Natural killer cell (primary cell): ENCODE results near the gene TM4SF4. TPM values are rescaled to one million over a fixed set of nuclear protein-coding genes. Genes with fewer than 3 reads are reported as not detected.

Experiments used
- ATAC-seq, 3 donors: fragments of 150-1000 bp in 2 of 3; fragments of 200-7000 bp in 1 of 3; cut with Tn5 transposase; 1 replicate in 1 of 3; 2 replicates in 2 of 3; pipeline ENCODE4 v1.10.0; 2021; ENCODE audit warnings: mild to moderate bottlenecking in 2 of 3, moderate library complexity in 2 of 3
- DNase-seq, 2 donors: peaks; one replicate each; pipeline versions ENCODE4 v3.0.0 to v3.0.0-alpha.2; 2013 to 2021; ENCODE audit warnings: mixed read lengths in 1 of 2
- H3K27ac ChIP-seq: one replicate; pipeline ENCODE4 v1.5.1; 2013; ENCODE audit warnings: mild to moderate bottlenecking, low read length
- H3K27me3 ChIP-seq: one replicate; pipeline ENCODE4 v1.6.1; 2013; ENCODE audit warnings: low read length; ENCODE audit not compliant: control insufficient read depth, insufficient read depth
- H3K36me3 ChIP-seq: one replicate; pipeline ENCODE4 v1.6.1; 2013; ENCODE audit warnings: low read length; ENCODE audit not compliant: control insufficient read depth, insufficient read depth
- H3K4me1 ChIP-seq: one replicate; pipeline ENCODE4 v1.6.1; 2013; ENCODE audit warnings: low read length; ENCODE audit not compliant: control insufficient read depth, insufficient read depth
- H3K4me3 ChIP-seq: one replicate; pipeline ENCODE4 v1.5.1; 2013; ENCODE audit warnings: low read length
- H3K9me3 ChIP-seq: one replicate; pipeline ENCODE4 v1.6.1; 2013; ENCODE audit warnings: low read length; ENCODE audit not compliant: control insufficient read depth, insufficient read depth
- H3K27ac Mint-ChIP-seq, 2 donors: one replicate each; pipeline ENCODE4 v1.8.0; 2022; ENCODE audit warnings: mild to moderate bottlenecking in 2 of 2, mixed read lengths in 2 of 2, moderate library complexity in 1 of 2
- H3K27me3 Mint-ChIP-seq, 2 donors: one replicate each; pipeline ENCODE4 v1.8.0; 2022; ENCODE audit warnings: low read depth in 2 of 2, mixed read lengths in 2 of 2
- H3K36me3 Mint-ChIP-seq: one replicate; pipeline ENCODE4 v1.8.0; 2022; ENCODE audit warnings: mixed read lengths
- H3K4me1 Mint-ChIP-seq, 2 donors: one replicate each; pipeline ENCODE4 v1.8.0; 2022; ENCODE audit warnings: mixed read lengths in 2 of 2
- H3K4me3 Mint-ChIP-seq: one replicate; pipeline ENCODE4 v1.8.0; 2022; ENCODE audit warnings: mild to moderate bottlenecking, moderate library complexity, mixed read lengths
- H3K9me3 Mint-ChIP-seq, 2 donors: one replicate each; pipeline ENCODE4 v1.8.0; 2022; ENCODE audit warnings: mixed read lengths in 2 of 2
- WGBS: methylation state at CpG from one replicate; pipeline ENCODE4 v1.1.7; 2013; ENCODE audit warnings: missing lambda C conversion rate; ENCODE audit not compliant: insufficient coverage; 5-methylcytosine and 5-hydroxymethylcytosine counted together
- intact Hi-C: fragments of 100-400 bp; cut with micrococcal nuclease; formaldehyde crosslinking; loops from one replicate; pipeline ENCODE4 v1.14.2; 2022
- total RNA-seq, 4 donors: library from RNA; stranded (reverse); fragments of 120-200 nt in 1 of 4; gene quantifications; one replicate each; pipeline versions ENCODE4 v1.2.3 to v1.2.4, GENCODE V29; 2013 to 2022
- TF ChIP-seq, protein P1 (sequence below): fragments of 200-600 bp; IDR thresholded peaks from one replicate; pipeline ENCODE4 v1.8.0; 2022; ENCODE audit warnings: antibody characterized with exemption

The TM4SF4 gene
- total RNA-seq, 3 donors from 2014 or later (not counting 1 experiment from before 2014, with no cell fraction given): not detected

GRCh38 chr3:149475451-149476060 is 1.1 kb downstream of the TM4SF4 start:
- TF ChIP-seq, protein P1, sequence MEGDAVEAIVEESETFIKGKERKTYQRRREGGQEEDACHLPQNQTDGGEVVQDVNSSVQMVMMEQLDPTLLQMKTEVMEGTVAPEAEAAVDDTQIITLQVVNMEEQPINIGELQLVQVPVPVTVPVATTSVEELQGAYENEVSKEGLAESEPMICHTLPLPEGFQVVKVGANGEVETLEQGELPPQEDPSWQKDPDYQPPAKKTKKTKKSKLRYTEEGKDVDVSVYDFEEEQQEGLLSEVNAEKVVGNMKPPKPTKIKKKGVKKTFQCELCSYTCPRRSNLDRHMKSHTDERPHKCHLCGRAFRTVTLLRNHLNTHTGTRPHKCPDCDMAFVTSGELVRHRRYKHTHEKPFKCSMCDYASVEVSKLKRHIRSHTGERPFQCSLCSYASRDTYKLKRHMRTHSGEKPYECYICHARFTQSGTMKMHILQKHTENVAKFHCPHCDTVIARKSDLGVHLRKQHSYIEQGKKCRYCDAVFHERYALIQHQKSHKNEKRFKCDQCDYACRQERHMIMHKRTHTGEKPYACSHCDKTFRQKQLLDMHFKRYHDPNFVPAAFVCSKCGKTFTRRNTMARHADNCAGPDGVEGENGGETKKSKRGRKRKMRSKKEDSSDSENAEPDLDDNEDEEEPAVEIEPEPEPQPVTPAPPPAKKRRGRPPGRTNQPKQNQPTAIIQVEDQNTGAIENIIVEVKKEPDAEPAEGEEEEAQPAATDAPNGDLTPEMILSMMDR: no peak
- H3K36me3 Mint-ChIP-seq: no peaks in the 10 kb centered on the region
- ATAC-seq: no peak
- H3K36me3 ChIP-seq: no peaks in the 10 kb centered on the region
- peaks cover 8% of the 10 kb centered on the region for H3K4me1 ChIP-seq
- no peaks in the 10 kb centered on the region for H3K27me3 Mint-ChIP-seq
- H3K27me3 ChIP-seq: no peaks in the 10 kb centered on the region
- WGBS: 89% methylated on average over 6 of the region's 7 CpGs
- H3K27ac ChIP-seq: no peak overlapping the region
- intact Hi-C loops: no loop called here
- no peak overlapping the region for H3K4me3 ChIP-seq
- DNase-seq: no peak
- peaks cover 11 to 15% of the 10 kb centered on the region in 2 donors for H3K4me1 Mint-ChIP-seq
- no peaks in the 10 kb centered on the region for H3K9me3 Mint-ChIP-seq
- no peak overlapping the region for H3K27ac Mint-ChIP-seq
- no peaks in the 10 kb centered on the region for H3K9me3 ChIP-seq
- no peak overlapping the region for H3K4me3 Mint-ChIP-seq

DNA sequence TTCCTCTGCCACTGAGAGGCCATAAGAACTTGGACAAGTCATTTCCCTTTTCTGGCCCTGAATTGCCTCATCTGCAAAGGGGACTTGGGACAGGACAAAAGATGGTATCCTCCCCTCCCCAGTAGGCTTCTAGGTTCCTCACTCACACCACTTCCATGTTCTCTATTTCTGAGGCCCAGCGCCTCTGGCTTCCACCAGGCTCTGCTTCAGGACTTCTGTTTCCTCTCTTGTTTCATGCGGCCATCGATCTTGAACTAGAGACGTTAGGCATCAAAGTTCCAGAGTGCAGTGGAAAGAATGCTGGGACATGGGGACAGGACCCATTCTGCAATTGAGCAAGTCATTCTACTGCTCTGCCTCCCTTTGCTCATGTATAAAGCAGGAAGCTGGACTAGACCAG is 1.7 kb downstream of the TM4SF4 start:
- DNase-seq (no peak), ATAC-seq (no peak)
- Histone ChIP-seq H3K4me3 (no peak overlapping the region), H3K27me3 (no peaks in the 10 kb centered on the region), H3K27ac (no peak overlapping the region), H3K9me3 (no peaks in the 10 kb centered on the region), H3K36me3 (no peaks in the 10 kb centered on the region), H3K4me1 (peaks cover 8% of the 10 kb centered on the region)
- Mint-ChIP-seq H3K4me1 (peaks cover 11 to 15% of the 10 kb centered on the region in 2 donors), H3K27me3 (no peaks in the 10 kb centered on the region), H3K9me3 (no peaks in the 10 kb centered on the region), H3K27ac (no peak overlapping the region), H3K36me3 (no peaks in the 10 kb centered on the region), H3K4me3 (no peak overlapping the region)
- intact Hi-C loops: no loop called here
- 90% methylated on average over 4 of the region's 4 CpGs for WGBS
- TF ChIP-seq, protein P1: no peak

- Histone ChIP-seq H3K36me3 (no peaks in the 10 kb centered on the region), H3K9me3 (no peaks in the 10 kb centered on the region), H3K27ac (no peak overlapping the region), H3K27me3 (no peaks in the 10 kb centered on the region), H3K4me3 (no peak overlapping the region), H3K4me1 (peaks cover 8% of the 10 kb centered on the region)
- Mint-ChIP-seq H3K4me1 (peaks cover 0 to 6% of the 10 kb centered on the region in 2 donors), H3K36me3 (no peaks in the 10 kb centered on the region), H3K4me3 (no peak overlapping the region), H3K27me3 (no peaks in the 10 kb centered on the region), H3K9me3 (no peaks in the 10 kb centered on the region), H3K27ac (no peak overlapping the region)
- TF ChIP-seq, protein P1: no peak
- ATAC-seq: no peak
- no peak for DNase-seq
- WGBS: 85% methylated on average over 14 of the region's 14 CpGs
- intact Hi-C loops: loop anchor here (1.0 to 10.0 kb wide), 3 partner anchors 86 to 355 kb away; partner anchors contain the start of gene HPS3
Observed at GRCh38 chr3:149479621-149480325, 5.3 kb downstream of the TM4SF4 start.
